Mucosa of descending colon (tissue), 3 donors: ENCODE measurements around the gene LYRM4. TPM values are rescaled to one million over a fixed set of nuclear protein-coding genes. Genes with fewer than 3 reads are reported as not detected.

Experiments
- ATAC-seq: fragments of 200-7000 bp; cut with Tn5 transposase; one replicate; pipeline ENCODE4 v1.9.1; 2020; ENCODE audit warnings: mild to moderate bottlenecking, moderate library complexity
- DNase-seq, 3 donors: peaks; one replicate each; pipeline ENCODE4 v3.0.0-alpha.2; 2020
- H3K36me3 ChIP-seq: fragments of 200-600 bp; one replicate; pipeline ENCODE4 v1.8.0; 2021; ENCODE audit warnings: low read depth, mild to moderate bottlenecking
- H3K4me1 ChIP-seq: fragments of 200-600 bp; one replicate; pipeline ENCODE4 v1.8.0; 2021; ENCODE audit warnings: low read depth, mild to moderate bottlenecking
- H3K4me3 ChIP-seq: fragments of 200-600 bp; one replicate; pipeline ENCODE4 v1.8.0; 2021; ENCODE audit warnings: mild to moderate bottlenecking
- H3K9me3 ChIP-seq: fragments of 200-600 bp; one replicate; pipeline ENCODE4 v1.8.0; 2021; ENCODE audit warnings: mild to moderate bottlenecking
- intact Hi-C, 2 donors: fragments of 100-400 bp; cut with DNase I in 1 of 2; cut with micrococcal nuclease in 1 of 2; formaldehyde crosslinking; loops; one replicate each; pipeline versions ENCODE4 v1.11.0 to v1.11.1; 2022; cut with DNase I, micrococcal nuclease
- total RNA-seq, 3 donors: library from RNA; stranded (reverse); fragmentation: NEBNext Ultra II Directional in 2 of 3; extraction: Animal tissue kit (Norgen Biotek cat#: 25700) in 2 of 3; gene quantifications; one replicate each; pipeline versions ENCODE4 v1.2.1 to v1.2.4, GENCODE V29; 2021 to 2023
- TF ChIP-seq, protein P1 (sequence below): fragments of 200-600 bp; IDR thresholded peaks from one replicate; pipeline ENCODE4 v1.8.0; 2022; ENCODE audit warnings: antibody characterized with exemption, mild to moderate bottlenecking
- donor health status: DM: no; HTN: no; CAD: no; lungs with moderate emphysema.
- donor health status: DM: no; HTN: no; CAD: no.
- donor health status: DM: no; HTN: yes; CAD: no.

LYRM4 gene
- total RNA-seq, 3 donors from 2014 or later: 13.6 to 19.8 (median 13.9) TPM

DNA sequence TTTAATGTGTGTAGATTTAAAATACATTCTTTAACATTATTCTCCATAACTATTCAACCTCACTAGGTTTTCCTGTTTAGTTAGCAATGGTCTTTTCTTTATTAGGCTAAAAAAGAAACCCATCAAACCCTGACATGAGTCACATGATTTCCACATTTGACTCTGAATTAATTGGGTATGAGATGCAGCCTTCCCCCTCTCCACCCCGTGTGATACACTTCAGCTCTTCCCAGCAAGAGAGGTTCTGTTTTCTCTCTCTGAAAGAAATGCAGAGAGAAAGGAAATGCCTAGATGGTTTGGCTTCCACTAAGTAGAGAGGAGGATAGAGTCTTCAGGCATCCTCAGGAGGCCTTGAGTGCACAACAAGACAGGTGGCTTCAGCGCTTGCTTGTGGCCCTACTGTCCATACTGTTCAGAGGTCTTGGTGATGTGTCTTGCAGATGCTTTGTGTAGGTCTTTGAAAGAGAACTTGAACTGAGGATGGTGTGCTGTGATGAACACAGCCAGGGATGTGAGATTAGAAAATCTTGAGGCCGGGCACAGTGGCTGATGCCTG is 17.9 kb upstream of the LYRM4 start:
- no peak for DNase-seq
- TF ChIP-seq, protein P1, sequence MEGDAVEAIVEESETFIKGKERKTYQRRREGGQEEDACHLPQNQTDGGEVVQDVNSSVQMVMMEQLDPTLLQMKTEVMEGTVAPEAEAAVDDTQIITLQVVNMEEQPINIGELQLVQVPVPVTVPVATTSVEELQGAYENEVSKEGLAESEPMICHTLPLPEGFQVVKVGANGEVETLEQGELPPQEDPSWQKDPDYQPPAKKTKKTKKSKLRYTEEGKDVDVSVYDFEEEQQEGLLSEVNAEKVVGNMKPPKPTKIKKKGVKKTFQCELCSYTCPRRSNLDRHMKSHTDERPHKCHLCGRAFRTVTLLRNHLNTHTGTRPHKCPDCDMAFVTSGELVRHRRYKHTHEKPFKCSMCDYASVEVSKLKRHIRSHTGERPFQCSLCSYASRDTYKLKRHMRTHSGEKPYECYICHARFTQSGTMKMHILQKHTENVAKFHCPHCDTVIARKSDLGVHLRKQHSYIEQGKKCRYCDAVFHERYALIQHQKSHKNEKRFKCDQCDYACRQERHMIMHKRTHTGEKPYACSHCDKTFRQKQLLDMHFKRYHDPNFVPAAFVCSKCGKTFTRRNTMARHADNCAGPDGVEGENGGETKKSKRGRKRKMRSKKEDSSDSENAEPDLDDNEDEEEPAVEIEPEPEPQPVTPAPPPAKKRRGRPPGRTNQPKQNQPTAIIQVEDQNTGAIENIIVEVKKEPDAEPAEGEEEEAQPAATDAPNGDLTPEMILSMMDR: no peak
- no peak overlapping the region for H3K4me3 ChIP-seq
- no peaks in the 10 kb centered on the region for H3K4me1 ChIP-seq
- no peak for ATAC-seq
- no peaks in the 10 kb centered on the region for H3K9me3 ChIP-seq
- no peaks in the 10 kb centered on the region for H3K36me3 ChIP-seq
- intact Hi-C loops: no loop called here

DNA sequence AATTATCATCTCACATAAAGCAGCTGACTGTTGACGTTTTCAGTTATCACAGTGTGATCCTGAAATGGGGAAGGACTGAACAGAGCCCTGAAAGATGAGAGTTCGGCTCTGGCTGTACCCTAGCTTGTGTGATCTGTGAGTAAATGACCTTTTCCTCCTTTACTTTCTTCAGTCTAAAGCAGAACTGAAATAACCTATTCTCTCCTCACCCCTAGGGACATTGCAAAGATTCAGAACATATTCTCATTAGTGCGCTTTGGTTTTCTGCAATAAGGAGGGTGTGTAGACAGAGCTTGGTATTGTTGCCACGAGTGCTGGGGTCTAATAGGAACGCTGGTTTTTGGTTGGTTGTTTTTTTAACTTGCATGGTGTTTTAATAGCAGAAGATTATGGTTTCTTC is 17.3 kb upstream of the LYRM4 start:
- TF ChIP-seq, protein P1: no peak
- intact Hi-C loops: no loop called here
- no peaks in the 10 kb centered on the region for H3K9me3 ChIP-seq
- no peaks in the 10 kb centered on the region for H3K4me1 ChIP-seq
- no peak overlapping the region for H3K4me3 ChIP-seq
- DNase-seq (no peak), ATAC-seq (no peak)
- H3K36me3 ChIP-seq: no peaks in the 10 kb centered on the region

DNA sequence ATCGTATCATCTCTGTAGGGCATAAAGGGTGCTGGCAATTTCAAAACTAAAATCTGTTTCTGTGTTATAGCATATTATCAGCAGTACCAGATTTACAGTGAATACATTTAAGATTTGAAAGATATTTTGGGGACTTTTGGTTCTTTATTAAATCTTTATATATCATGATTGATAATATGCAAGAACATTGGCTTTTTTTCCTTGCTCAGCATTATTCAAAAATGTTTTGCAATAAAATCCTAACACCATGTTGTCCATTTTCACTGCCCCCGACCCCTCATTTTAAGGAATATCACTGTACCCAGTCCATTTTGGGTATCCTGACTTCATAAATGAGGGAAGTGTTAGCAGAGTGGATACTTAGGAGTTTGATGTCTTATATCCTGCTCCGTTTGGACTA is 16.8 kb upstream of the LYRM4 start:
- TF ChIP-seq, protein P1: no peak
- intact Hi-C loops: no loop called here
- DNase-seq: no peak
- H3K4me3 ChIP-seq: no peak overlapping the region
- no peaks in the 10 kb centered on the region for H3K4me1 ChIP-seq
- ATAC-seq: no peak
- no peaks in the 10 kb centered on the region for H3K36me3 ChIP-seq
- H3K9me3 ChIP-seq: no peaks in the 10 kb centered on the region

DNA sequence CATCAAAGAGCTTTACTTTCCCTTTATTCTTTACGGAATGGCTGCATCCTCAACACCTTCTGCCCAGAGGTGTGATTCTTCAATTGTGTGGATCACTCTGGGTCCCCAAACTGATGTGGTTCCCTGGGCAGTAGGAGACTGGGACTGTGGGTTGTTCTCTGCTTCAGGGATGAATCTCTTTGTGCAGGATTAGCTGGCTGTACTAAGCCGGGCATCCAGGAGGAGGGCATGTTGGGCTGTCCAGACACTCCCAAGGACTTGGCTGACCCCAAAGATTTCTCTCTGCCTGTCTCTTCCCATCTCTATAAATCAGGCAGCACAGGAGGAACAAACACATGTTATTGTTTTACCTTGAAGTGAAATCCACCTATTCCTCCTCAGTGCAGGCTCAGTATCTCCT is 15.8 kb upstream of the LYRM4 start:
- H3K9me3 ChIP-seq: no peaks in the 10 kb centered on the region
- TF ChIP-seq, protein P1: no peak
- no peak overlapping the region for H3K4me3 ChIP-seq
- intact Hi-C loops: no loop called here
- no peaks in the 10 kb centered on the region for H3K4me1 ChIP-seq
- no peaks in the 10 kb centered on the region for H3K36me3 ChIP-seq
- ATAC-seq (no peak), DNase-seq (no peak)

DNA sequence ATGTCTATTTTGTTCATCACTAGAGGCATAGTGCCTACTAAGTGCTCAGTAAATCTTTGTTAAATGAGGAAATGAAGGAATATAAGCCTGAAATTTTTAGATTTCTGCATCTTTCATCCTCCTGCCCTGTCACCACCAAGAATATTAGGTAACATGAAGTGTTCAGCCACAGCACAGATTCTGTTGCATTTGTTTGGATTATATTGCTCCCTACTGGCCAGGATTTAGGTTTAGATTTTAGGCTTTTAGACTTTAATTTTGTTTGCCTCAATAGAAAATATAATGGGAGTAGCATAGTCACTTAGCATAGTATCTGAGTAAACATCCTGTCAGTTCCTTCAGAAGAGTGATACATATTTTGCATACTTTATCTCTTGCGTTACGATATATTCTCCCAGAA is 14.7 kb upstream of the LYRM4 start:
- DNase-seq: no peak
- Histone ChIP-seq H3K4me3 (no peak overlapping the region), H3K36me3 (no peaks in the 10 kb centered on the region), H3K9me3 (no peaks in the 10 kb centered on the region), H3K4me1 (no peaks in the 10 kb centered on the region)
- intact Hi-C loops: no loop called here
- no peak for ATAC-seq
- TF ChIP-seq, protein P1: no peak

DNA sequence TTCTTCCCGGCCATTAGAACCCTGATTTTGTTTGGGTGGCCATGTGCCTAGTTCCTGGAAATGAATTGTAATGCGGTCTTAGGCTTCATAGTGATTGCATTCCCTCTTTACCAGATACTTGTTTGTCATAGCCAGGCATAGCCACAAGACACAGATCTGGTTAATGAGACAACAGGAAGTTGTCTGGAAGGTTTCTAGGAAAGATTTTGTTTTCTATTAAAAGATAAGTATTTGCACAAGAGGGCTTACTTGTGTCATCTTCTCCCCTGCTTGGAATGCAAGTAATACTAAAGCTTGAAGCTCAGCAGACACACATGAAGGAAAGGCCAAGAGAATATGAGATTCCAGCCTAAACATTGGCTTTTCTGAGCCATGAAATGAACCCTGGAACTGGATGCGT is 13.5 kb upstream of the LYRM4 start:
- H3K4me1 ChIP-seq: no peaks in the 10 kb centered on the region
- no peak for ATAC-seq
- intact Hi-C loops: no loop called here

More for the DNA sequence above, 13.5 kb upstream of the LYRM4 start:
- no peak for DNase-seq
- Histone ChIP-seq H3K4me3 (no peak overlapping the region), H3K9me3 (no peaks in the 10 kb centered on the region), H3K36me3 (no peaks in the 10 kb centered on the region)
- TF ChIP-seq, protein P1: no peak
